A549 (cell line): Measurements from ENCODE around the gene CLEC16A. TPM values are rescaled to one million over a fixed set of nuclear protein-coding genes. Genes with fewer than 3 reads are reported as not detected.
"Not testable (repeated sequence)": the region's sequence is repeated elsewhere in the genome, so short reads cannot be mapped to it uniquely, and the experiment has no call there.

Source experiments
- ATAC-seq, 2 experiments: fragments of 200-7000 bp in 1 of 2; fragments of >200 bp in 1 of 2; cut with Nextera tagmentation in 1 of 2; cut with Tn5 transposase in 1 of 2; 3 replicates each; pipeline versions ENCODE4 v1.8.0 to v1.9.1; 2018 to 2020; ENCODE audit warnings: mild to moderate bottlenecking in 1 of 2, moderate library complexity in 1 of 2
- CTCF ChIA-PET: fragments of 300-600 bp; sonication (Branson Sonifier 250); formaldehyde crosslinking; extraction: SDS; loops from one replicate; lab custom pipeline; 2021; ENCODE audit warnings: antibody characterized with exemption, inconsistent platforms; lab: Yijun Ruan, JAX
- POLR2A ChIA-PET: fragments of 350-600 bp; formaldehyde crosslinking; extraction: SDS; loops from one replicate; lab custom pipeline; 2021; ENCODE audit warnings: antibody characterized with exemption, inconsistent platforms; lab: Yijun Ruan, JAX
- DNase-seq, 2 experiments: peaks; one replicate each; pipeline versions ENCODE4 v3.0.0 to v3.0.0-alpha.2; 2011 to 2016; ENCODE audit warnings: low read depth in 1 of 2, low spot score in 1 of 2
- FAIRE-seq: peaks from 2 replicates; lab custom pipeline; 2011; peaks lifted over from hg19 to GRCh38; lab: Jason Lieb, UNC
- H3K27ac ChIP-seq, 2 experiments: fragments of >200 bp; sonication (Bioruptor Twin); formaldehyde crosslinking; 3 replicates each; pipeline ENCODE4 v1.5.1; 2016 to 2017
- H3K4me1 ChIP-seq: fragments of >200 bp; sonication (Bioruptor Twin); formaldehyde crosslinking; 3 replicates; pipeline ENCODE4 v1.6.1; 2016
- H3K4me2 ChIP-seq: fragments of >200 bp; sonication (Bioruptor Twin); formaldehyde crosslinking; 3 replicates; pipeline ENCODE4 v1.6.1; 2016
- H3K4me3 ChIP-seq: fragments of >200 bp; sonication (Bioruptor Twin); formaldehyde crosslinking; 3 replicates; pipeline ENCODE4 v1.5.1; 2016
- H3K9me3 ChIP-seq: fragments of >200 bp; sonication (Bioruptor Twin); formaldehyde crosslinking; 3 replicates; pipeline ENCODE4 v1.6.1; 2016
- CBX2 ChIP-seq: fragments of 200-600 bp; sonication (generic); IDR thresholded peaks from 2 replicates; pipeline ENCODE4 v1.6.1; 2016; ENCODE audit warnings: low read depth, mild to moderate bottlenecking, borderline replicate concordance
- CBX8 ChIP-seq: fragments of 200-600 bp; sonication (generic); IDR thresholded peaks from 2 replicates; pipeline ENCODE4 v1.6.1; 2016
- CEBPB ChIP-seq, 2 experiments: fragments of >200 bp in 1 of 2; sonication (Bioruptor Twin) in 1 of 2; formaldehyde crosslinking in 1 of 2; IDR thresholded peaks; 2 replicates each; pipeline ENCODE4 v1.6.1; 2012 to 2016
- CHD2 ChIP-seq: fragments of 150-350 bp; IDR thresholded peaks from 2 replicates; pipeline ENCODE4 v1.6.1; 2014; ENCODE audit warnings: low read length; ENCODE audit not compliant: partially characterized antibody
- FOSL2 ChIP-seq, 2 experiments: fragments of 450-650 bp in 1 of 2; fragments of >200 bp in 1 of 2; sonication (Bioruptor Twin) in 1 of 2; formaldehyde crosslinking; IDR thresholded peaks; 2 replicates each; pipeline versions ENCODE4 v1.5.0 to v1.6.1; 2016 to 2020; ENCODE audit warnings: mild to moderate bottlenecking in 1 of 2, moderate library complexity in 1 of 2
- HOXA7 ChIP-seq: fragments of 250-450 bp; sonication (Bioruptor Pico); IDR thresholded peaks from 2 replicates; pipeline ENCODE4 v1.5.0; 2020; ENCODE audit warnings: mild to moderate bottlenecking, moderate library complexity
- HOXB13 ChIP-seq: fragments of 250-450 bp; sonication (Bioruptor Pico); IDR thresholded peaks from 2 replicates; pipeline ENCODE4 v1.5.0; 2020; ENCODE audit warnings: low read depth, mild to moderate bottlenecking, moderate library complexity
- JUN ChIP-seq, 2 experiments: fragments of >200 bp; sonication (Bioruptor Twin); formaldehyde crosslinking; IDR thresholded peaks; 2 replicates in 1 of 2; 3 replicates in 1 of 2; pipeline ENCODE4 v1.6.1; 2016 to 2017
- JUNB ChIP-seq: fragments of >200 bp; sonication (Bioruptor Twin); formaldehyde crosslinking; IDR thresholded peaks from 2 replicates; pipeline ENCODE4 v1.6.1; 2016
- NPAS2 ChIP-seq: fragments of 250-450 bp; sonication (Bioruptor Pico); IDR thresholded peaks from 2 replicates; pipeline ENCODE4 v1.8.0; 2022; ENCODE audit warnings: mild to moderate bottlenecking, moderate library complexity, borderline replicate concordance
- RAD21 ChIP-seq, 2 experiments: fragments of >200 bp in 1 of 2; sonication (Bioruptor Twin) in 1 of 2; formaldehyde crosslinking in 1 of 2; IDR thresholded peaks in 1 of 2; conservative IDR thresholded peaks in 1 of 2; 2 replicates in 1 of 2; 3 replicates in 1 of 2; pipeline ENCODE4 v1.6.1; 2012 to 2018; ENCODE audit warnings: inconsistent platforms in 1 of 2
- RARB ChIP-seq: fragments of 250-450 bp; sonication (Bioruptor Pico); IDR thresholded peaks from 2 replicates; pipeline ENCODE4 v1.8.0; 2021; ENCODE audit warnings: mild to moderate bottlenecking, moderate library complexity
- RCOR1 ChIP-seq: fragments of 150-350 bp; IDR thresholded peaks from 2 replicates; pipeline ENCODE4 v1.6.1; 2014; ENCODE audit warnings: antibody characterized with exemption, low read length, low read depth
- TFCP2L1 ChIP-seq: fragments of 250-450 bp; sonication (Bioruptor Pico); IDR thresholded peaks from 2 replicates; pipeline ENCODE4 v1.5.0; 2021; ENCODE audit warnings: mild to moderate bottlenecking
- USF2 ChIP-seq: fragments of 450-650 bp; IDR thresholded peaks from 2 replicates; pipeline ENCODE4 v1.6.1; 2014; ENCODE audit warnings: antibody characterized with exemption
- ZC3H11A ChIP-seq: fragments of 450-650 bp; IDR thresholded peaks from 2 replicates; pipeline ENCODE4 v1.6.1; 2014; ENCODE audit warnings: antibody characterized with exemption, mild to moderate bottlenecking
- ZSCAN20 ChIP-seq: fragments of 250-450 bp; sonication (Bioruptor Pico); IDR thresholded peaks from 2 replicates; pipeline ENCODE4 v1.8.0; 2022; ENCODE audit warnings: mild to moderate bottlenecking, moderate library complexity
- WGBS: methylation state at CpG from one replicate; pipeline ENCODE4 v1.1.6; 2017; ENCODE audit errors: missing lambda C conversion rate; 5-methylcytosine and 5-hydroxymethylcytosine counted together
- polyA plus RNA-seq, 4 experiments: library from polyadenylated mRNA; depleted of rRNA in 3 of 4; stranded (reverse); fragments of >200 nt; fragmentation: RNase III in 1 of 4; extraction: RNeasy Plus Mini Kit Qiagen cat#74134 plus additional on column Dnase treatment in 1 of 4; gene quantifications; 2 replicates in 3 of 4; 3 replicates in 1 of 4; pipeline ENCODE4 v1.2.3, GENCODE V29; 2011 to 2017
- TF ChIP-seq, protein P1 (sequence below): fragments of >200 bp; sonication (Bioruptor Twin); formaldehyde crosslinking; IDR thresholded peaks from 3 replicates; pipeline ENCODE4 v1.5.1; 2016
- TF ChIP-seq, protein P2 (sequence below): fragments of >200 bp; sonication (Bioruptor Twin); formaldehyde crosslinking; IDR thresholded peaks from 3 replicates; pipeline ENCODE4 v1.6.1; 2016
- TF ChIP-seq, protein P3 (sequence below): fragments of 150-350 bp; IDR thresholded peaks from 2 replicates; pipeline ENCODE4 v1.6.1; 2014; ENCODE audit warnings: low read depth, mild to moderate bottlenecking, low read length

The CLEC16A gene
- polyA plus RNA-seq, 2 of the 4 experiments (the other 2 are of a cell fraction) = 8.3 to 10.4 TPM

DNA sequence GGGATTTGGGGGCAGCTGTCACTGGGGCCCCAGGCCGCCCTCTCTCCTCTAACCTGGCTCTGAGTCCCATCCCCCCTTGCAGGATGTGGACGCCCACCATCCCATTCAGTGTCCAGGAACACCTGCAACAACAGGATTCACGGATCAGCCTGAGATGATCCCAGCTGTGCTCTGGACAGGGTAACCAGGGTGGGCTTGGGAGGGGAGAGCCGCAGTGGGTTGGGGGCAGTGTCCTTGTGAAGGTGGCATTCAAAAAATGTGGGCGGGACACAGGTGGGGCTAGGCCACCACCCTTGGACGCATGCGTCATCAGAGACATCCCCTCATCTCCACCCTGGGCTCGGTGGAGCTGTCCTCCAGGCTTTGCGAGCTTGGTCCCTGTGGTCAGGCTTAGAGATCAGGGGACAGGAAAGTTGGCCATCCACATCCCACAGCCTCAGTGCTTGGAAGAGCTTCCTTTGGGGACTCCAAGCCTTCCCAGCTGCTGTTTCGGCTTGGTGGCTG is 21.2 kb upstream of the CLEC16A start (continued):
- TF ChIP-seq, protein P1, sequence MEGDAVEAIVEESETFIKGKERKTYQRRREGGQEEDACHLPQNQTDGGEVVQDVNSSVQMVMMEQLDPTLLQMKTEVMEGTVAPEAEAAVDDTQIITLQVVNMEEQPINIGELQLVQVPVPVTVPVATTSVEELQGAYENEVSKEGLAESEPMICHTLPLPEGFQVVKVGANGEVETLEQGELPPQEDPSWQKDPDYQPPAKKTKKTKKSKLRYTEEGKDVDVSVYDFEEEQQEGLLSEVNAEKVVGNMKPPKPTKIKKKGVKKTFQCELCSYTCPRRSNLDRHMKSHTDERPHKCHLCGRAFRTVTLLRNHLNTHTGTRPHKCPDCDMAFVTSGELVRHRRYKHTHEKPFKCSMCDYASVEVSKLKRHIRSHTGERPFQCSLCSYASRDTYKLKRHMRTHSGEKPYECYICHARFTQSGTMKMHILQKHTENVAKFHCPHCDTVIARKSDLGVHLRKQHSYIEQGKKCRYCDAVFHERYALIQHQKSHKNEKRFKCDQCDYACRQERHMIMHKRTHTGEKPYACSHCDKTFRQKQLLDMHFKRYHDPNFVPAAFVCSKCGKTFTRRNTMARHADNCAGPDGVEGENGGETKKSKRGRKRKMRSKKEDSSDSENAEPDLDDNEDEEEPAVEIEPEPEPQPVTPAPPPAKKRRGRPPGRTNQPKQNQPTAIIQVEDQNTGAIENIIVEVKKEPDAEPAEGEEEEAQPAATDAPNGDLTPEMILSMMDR = no peak
- no peak for TF ChIP-seq HOXA7
- TF ChIP-seq JUN (IDR thresholded peaks at IDR 0.05) = no peak
- TF ChIP-seq RCOR1 = no peak
- TF ChIP-seq, protein P2, sequence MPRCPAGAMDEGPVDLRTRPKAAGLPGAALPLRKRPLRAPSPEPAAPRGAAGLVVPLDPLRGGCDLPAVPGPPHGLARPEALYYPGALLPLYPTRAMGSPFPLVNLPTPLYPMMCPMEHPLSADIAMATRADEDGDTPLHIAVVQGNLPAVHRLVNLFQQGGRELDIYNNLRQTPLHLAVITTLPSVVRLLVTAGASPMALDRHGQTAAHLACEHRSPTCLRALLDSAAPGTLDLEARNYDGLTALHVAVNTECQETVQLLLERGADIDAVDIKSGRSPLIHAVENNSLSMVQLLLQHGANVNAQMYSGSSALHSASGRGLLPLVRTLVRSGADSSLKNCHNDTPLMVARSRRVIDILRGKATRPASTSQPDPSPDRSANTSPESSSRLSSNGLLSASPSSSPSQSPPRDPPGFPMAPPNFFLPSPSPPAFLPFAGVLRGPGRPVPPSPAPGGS = no peak

- FAIRE-seq = no peak
- ATAC-seq = peak in 1 of 2 experiments; percentile 18; a peak in 2 of 6 replicates
- no peaks in the 10 kb centered on the region for H3K9me3 ChIP-seq
- DNase-seq = no peak
- no peak overlapping the region for H3K27ac ChIP-seq
- POLR2A ChIA-PET = no interaction called here
- TF ChIP-seq HOXB13 (CRISPR knock-in tag) = no peak
- TF ChIP-seq RARB (CRISPR knock-in tag) = no peak
- TF ChIP-seq ZC3H11A = no peak
- TF ChIP-seq ZSCAN20 (CRISPR knock-in tag) = no peak
- TF ChIP-seq CBX2 = no peak
- TF ChIP-seq, protein P3, sequence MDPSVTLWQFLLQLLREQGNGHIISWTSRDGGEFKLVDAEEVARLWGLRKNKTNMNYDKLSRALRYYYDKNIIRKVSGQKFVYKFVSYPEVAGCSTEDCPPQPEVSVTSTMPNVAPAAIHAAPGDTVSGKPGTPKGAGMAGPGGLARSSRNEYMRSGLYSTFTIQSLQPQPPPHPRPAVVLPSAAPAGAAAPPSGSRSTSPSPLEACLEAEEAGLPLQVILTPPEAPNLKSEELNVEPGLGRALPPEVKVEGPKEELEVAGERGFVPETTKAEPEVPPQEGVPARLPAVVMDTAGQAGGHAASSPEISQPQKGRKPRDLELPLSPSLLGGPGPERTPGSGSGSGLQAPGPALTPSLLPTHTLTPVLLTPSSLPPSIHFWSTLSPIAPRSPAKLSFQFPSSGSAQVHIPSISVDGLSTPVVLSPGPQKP = no peak
- TF ChIP-seq CEBPB (IDR thresholded peaks at IDR 0.05) = no peak
- TF ChIP-seq RAD21 (conservative IDR thresholded peaks at IDR 0.05 in 1 of 2, IDR thresholded peaks at IDR 0.05 in 1 of 2) = no peak
- TF ChIP-seq FOSL2 (IDR thresholded peaks at IDR 0.05) = no peak
- no peak for TF ChIP-seq FOSL2 (CRISPR knock-in tag; IDR thresholded peaks at IDR 0.05)
- no peak for TF ChIP-seq NPAS2
- 86% methylated on average over 14 of the region's 14 CpGs for WGBS
- no peaks in the 10 kb centered on the region for H3K4me1 ChIP-seq
- CTCF ChIA-PET = interaction anchor here (0.6 to 1.9 kb wide), 3 partner anchors 12 to 187 kb away, joined by 3 to 6 read pairs (median 3); no protein-coding TSS in a partner anchor
- H3K4me2 ChIP-seq = no peak overlapping the region
- H3K4me3 ChIP-seq = no peak overlapping the region
Observed at GRCh38 chr16:10923650-10924214, 20.6 kb upstream of the CLEC16A start.

GRCh38 chr16:10925285-10925684 is 19.1 kb upstream of the CLEC16A start:
- 81% methylated on average over 3 of the region's 3 CpGs for WGBS
- H3K4me2 ChIP-seq, H3K4me3 ChIP-seq, DNase-seq, H3K9me3 ChIP-seq, FAIRE-seq, ATAC-seq, H3K27ac ChIP-seq, POLR2A ChIA-PET, H3K4me1 ChIP-seq: not testable (repeated sequence)
- CTCF ChIA-PET = interaction anchor here (1.5 to 1.7 kb wide), 2 partner anchors 12 to 15 kb away, joined by 4 to 5 read pairs; no protein-coding TSS in a partner anchor

DNA sequence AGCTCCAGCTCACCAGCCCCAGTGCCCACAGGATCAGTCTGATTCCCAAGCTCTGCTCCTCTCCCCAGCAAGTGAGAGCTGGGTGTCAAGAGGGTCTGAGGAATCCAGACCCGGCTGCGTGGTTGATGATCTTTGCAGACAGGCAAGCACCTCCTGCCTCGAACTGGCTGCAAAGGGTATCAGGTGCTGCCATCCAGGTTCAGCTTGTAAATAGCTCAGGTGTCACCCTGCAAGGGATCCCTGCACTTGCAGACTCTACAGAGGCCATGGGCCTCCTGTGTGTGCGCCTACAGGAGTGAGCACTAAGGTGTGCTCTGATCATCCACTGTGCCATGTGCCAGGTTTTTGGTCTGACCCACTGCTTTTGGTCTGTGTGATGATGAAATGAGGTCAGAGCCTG is 18.3 kb upstream of the CLEC16A start:
- CTCF ChIA-PET = interaction anchor here (1.2 to 1.7 kb wide), 3 partner anchors 11 to 37 kb away, joined by 4 to 5 read pairs (median 4); no protein-coding TSS in a partner anchor
- no peak for DNase-seq
- no peak for TF ChIP-seq CHD2
- TF ChIP-seq USF2 = no peak
- no peak for TF ChIP-seq CEBPB (IDR thresholded peaks at IDR 0.05)
- TF ChIP-seq CBX8 = no peak
- TF ChIP-seq TFCP2L1 (CRISPR knock-in tag) = no peak
- no peak for TF ChIP-seq JUNB
- TF ChIP-seq ZSCAN20 (CRISPR knock-in tag) = no peak
- POLR2A ChIA-PET = interaction anchor here (1.0 kb wide), 1 partner anchor 16 kb away, joined by 3 read pairs; the partner anchor contains the start of gene DEXI
- FAIRE-seq = no peak
- Histone ChIP-seq H3K4me3 (no peak overlapping the region), H3K4me1 (no peaks in the 10 kb centered on the region), H3K4me2 (no peak overlapping the region), H3K9me3 (no peaks in the 10 kb centered on the region), H3K27ac (no peak overlapping the region)
- WGBS = 57% methylated on average over 1 of the region's 4 CpGs
- ATAC-seq = no peak
